ENCODE data around the gene TRIM52. TPM values are rescaled to one million over a fixed set of nuclear protein-coding genes. Genes with fewer than 3 reads are reported as not detected.

Gene TRIM52
- total RNA-seq, 1 donor from 2014 or later: 41.9 TPM

- no peak for DNase-seq (ENCODE audit: low spot score)
Measured at GRCh38 chr5:181258576-181258975, 2.4 kb downstream of the TRIM52 start.

GRCh38 chr5:181255836-181256578 lies 4.9 kb downstream of the TRIM52 start:
- DNase-seq (ENCODE audit: low spot score): no peak

GRCh38 chr5:181255276-181255675 lies 5.7 kb downstream of the TRIM52 start:
- DNase-seq (ENCODE audit: low spot score): no peak

DNA sequence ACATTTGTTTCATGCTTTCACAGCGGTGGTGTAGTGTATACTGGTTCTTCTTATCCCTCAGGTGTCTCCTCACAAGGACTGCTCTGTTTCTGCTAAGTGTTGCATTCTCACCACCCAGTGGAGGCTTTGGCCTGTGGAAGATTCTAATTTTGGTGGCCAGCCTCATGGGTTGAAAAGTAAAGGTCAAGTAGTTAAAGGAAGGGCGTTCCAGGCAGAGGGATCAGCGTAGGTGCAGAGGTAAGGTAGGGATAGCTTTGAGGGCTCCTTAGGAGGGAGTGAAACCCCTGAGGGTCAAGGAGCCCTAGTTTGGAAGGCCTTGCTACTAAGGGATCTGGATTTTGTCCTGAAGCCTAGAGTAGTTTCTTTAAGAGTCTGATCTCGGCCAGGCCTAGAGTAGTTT lies 12.7 kb downstream of the TRIM52 start:
- DNase-seq (ENCODE audit: low spot score): no peak

DNA sequence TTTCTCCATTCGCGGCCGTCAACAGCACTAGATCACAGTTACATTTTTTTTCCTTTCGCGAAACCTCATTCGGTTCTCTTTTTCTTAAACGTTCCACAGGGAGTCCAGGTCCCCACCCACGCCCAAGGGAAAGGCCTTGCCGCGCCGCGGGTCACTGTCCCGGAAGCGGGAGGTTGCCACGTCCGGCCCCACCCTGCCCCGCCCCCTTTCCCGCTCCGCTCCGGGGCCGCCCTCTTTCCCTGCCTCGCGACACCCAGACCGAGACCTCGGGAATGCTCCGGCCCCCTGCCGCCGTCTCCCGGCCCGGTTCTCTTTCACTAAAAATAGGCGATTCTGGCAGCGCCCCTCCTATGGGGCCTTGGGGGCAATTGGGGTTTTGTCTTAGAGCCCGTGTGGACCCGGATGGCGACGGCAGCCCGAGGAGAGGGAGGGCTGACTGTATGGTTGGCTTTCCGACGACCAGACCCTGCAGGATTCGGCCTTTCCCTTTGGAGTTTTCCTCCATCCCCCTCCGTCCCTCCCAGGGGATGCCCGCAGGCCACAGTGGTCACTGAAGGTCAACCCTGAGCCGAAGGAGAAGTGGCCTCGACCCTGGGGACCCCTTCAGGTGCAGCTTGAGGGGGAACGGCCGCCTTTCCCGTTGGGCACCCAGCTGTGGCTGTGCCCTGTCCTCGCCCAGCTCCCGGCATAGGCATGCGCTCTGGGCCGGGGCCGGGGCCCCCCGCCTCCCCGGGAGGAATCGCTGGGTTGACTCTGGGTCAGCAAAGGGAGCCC lies 14.5 kb downstream of the TRIM52 start:
- peak; percentile 91 for DNase-seq (ENCODE audit: low spot score)

- DNase-seq (ENCODE audit: low spot score): peak; percentile 15
Measured at GRCh38 chr5:181245427-181246275, 15.3 kb downstream of the TRIM52 start.

DNA sequence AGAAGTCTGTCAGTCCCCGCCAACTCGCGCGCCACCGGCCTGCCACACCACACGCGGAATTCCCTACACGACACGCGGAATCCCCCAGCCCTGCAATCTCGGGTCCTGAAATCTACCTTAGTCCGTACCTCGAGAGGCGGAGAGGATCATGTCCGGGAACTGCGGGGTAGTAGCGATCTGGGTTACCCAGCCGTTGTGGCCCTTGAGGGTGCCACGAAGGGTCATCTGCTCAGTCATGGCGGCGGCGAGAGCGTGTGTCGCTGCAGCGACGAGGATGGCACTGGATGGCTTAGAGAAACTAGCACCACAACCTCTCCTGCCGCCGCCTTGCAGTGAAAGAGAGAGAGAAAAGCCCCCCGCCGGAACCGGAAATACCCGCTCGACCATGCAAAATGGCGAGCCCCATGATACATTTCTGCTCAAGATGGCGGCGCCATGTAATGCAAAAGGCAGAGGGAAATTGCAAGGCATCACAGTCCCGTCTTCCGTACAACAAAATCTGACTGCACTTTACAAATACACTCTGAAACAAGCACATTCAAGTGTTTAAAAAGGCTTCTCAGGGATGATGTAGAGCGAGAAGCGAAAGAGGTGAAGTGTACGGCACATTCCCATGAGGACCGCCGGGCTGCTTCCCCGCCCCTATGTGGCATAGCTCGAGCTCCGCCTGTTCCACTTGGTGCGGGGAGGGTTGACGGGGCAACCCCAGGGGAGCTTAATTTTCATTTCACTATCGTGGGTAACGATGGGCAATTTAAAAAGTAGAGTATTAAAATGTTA lies 17.2 kb downstream of the TRIM52 start, which contains the start of gene RACK1:
Gene RACK1, minus strand, starts transcription at position 343 of the 780 bp plus-strand sequence. Its CDS starts 106 bp downstream, at position 237.
- DNase-seq (ENCODE audit: low spot score): peak; percentile 98

- no peak for DNase-seq (ENCODE audit: low spot score)
Measured at GRCh38 chr5:181243018-181243563, 17.9 kb downstream of the TRIM52 start.

DNA sequence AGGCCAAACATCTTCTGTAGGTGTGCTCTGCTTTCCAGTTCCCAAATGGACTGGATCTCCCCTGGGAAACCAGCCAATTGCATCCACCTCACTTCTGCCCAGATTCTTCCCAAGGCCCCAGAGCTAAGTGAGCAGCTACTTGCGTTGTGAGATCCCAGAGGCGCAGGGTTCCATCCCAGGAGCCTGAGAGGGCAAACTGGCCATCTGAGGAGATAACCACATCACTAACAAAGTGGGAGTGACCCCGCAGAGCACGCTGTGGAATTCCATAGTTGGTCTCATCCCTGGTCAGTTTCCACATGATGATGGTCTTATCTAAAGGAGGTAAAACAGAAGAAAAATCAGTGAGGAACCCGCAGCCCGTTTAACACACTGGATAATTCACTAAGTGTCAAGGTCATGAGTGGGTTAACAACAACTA lies 18.9 kb downstream of the TRIM52 start:
- no peak for DNase-seq (ENCODE audit: low spot score)

DNA sequence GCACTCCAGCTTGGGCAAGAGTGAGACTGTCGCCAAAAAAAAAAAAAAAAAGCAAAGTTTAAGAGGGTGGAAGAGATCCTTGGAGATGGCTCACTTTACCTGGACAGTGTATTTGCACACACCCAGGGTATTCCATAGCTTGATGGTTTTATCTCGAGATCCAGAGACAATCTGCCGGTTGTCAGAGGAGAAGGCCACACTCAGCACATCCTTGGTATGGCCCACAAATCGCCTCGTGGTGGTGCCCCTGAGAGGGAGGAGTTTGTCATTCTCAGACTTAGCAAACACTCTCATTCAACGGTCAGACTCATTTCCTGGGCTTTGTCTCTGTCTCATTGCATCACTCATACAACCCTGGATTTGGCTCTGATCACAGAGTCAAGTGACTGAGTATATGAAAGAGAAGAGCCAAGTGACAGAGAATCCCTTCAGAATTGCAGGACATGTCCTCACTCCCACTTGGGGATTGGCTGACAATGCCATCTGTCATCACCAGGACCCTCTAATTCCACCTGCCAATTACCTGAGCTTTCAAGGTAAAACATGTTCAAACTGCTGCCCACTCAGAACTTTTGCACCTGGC lies 19.5 kb downstream of the TRIM52 start:
- DNase-seq (ENCODE audit: low spot score): no peak

DNA sequence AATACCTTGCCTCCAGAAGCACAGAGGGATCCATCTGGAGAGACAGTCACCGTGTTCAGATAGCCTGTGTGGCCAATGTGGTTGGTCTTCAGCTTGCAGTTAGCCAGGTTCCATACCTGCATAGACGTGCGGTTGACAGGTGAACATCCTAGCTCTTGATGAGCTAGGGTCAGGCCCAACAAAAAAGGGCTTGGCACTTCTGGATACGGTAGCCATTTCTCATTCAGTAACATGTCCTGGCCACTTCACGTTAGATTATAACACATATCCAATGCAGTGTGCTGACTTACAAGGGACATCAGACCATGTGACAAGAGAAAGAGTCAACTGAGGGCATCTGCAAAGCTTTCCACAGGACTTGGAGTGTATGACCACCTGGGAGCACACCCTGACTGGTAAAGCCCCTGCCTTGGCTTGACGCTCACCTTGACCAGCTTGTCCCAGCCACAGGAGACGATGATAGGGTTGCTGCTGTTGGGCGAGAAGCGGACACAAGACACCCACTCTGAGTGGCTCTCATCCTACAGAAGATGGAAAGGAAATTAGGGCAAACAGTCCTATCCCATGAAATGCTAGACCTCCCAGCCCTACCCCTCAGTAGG lies 21.8 kb downstream of the TRIM52 start:
- no peak for DNase-seq (ENCODE audit: low spot score)

- no peak for DNase-seq (ENCODE audit: low spot score)
Measured at GRCh38 chr5:181237729-181238385, 23.1 kb downstream of the TRIM52 start.

GRCh38 chr5:181236954-181237641 lies 23.8 kb downstream of the TRIM52 start:
- DNase-seq (ENCODE audit: low spot score): no peak

- DNase-seq (ENCODE audit: low spot score): no peak
Measured at GRCh38 chr5:181236471-181236870, 24.5 kb downstream of the TRIM52 start.

- DNase-seq (ENCODE audit: low spot score): no peak
Measured at GRCh38 chr5:181235689-181236366, 25.1 kb downstream of the TRIM52 start.

- DNase-seq (ENCODE audit: low spot score): no peak
Measured at GRCh38 chr5:181235323-181235688, 25.6 kb downstream of the TRIM52 start.

GRCh38 chr5:181234455-181235306 lies 26.3 kb downstream of the TRIM52 start:
- no peak for DNase-seq (ENCODE audit: low spot score)

Data from umbilical cord (tissue), 2 donors.